SK-N-SH treated with all-trans-retinoic acid at 6 μM for 48 hours (cell line): ENCODE data around the gene ALOX12B.

Experiments
- ATAC-seq: fragments of 200-7000 bp; cut with Tn5 transposase; 3 replicates; pipeline ENCODE4 v1.9.1; 2020; ENCODE audit warnings: mild to moderate bottlenecking, moderate library complexity
- ARNTL ChIP-seq: fragments of 450-650 bp; formaldehyde crosslinking; IDR thresholded peaks from 2 replicates; pipeline ENCODE4 v1.5.0; 2020; ENCODE audit warnings: low read depth, mild to moderate bottlenecking, moderate library complexity, borderline replicate concordance
- BACH2 ChIP-seq: fragments of 250-450 bp; sonication (Bioruptor Pico); IDR thresholded peaks from 2 replicates; pipeline ENCODE4 v1.9.0; 2021; ENCODE audit warnings: mild to moderate bottlenecking, borderline replicate concordance
- CSDC2 ChIP-seq: fragments of 250-450 bp; sonication (Bioruptor Pico); IDR thresholded peaks from 2 replicates; pipeline ENCODE4 v1.5.0; 2020; ENCODE audit warnings: mild to moderate bottlenecking, moderate library complexity
- CSRNP3 ChIP-seq: fragments of 250-450 bp; sonication (Bioruptor Pico); IDR thresholded peaks from 2 replicates; pipeline ENCODE4 v1.5.1; 2021; ENCODE audit warnings: mild to moderate bottlenecking, moderate library complexity
- GLIS3 ChIP-seq: fragments of 250-450 bp; sonication (Bioruptor Pico); IDR thresholded peaks from 2 replicates; pipeline ENCODE4 v1.5.0; 2020; ENCODE audit warnings: mild to moderate bottlenecking, moderate library complexity
- ISL1 ChIP-seq: fragments of 250-450 bp; sonication (Bioruptor Pico); IDR thresholded peaks from 2 replicates; pipeline ENCODE4 v2.1.2; 2022; ENCODE audit warnings: mild to moderate bottlenecking, moderate library complexity
- OSR1 ChIP-seq: fragments of 250-450 bp; sonication (Bioruptor Pico); IDR thresholded peaks from 2 replicates; pipeline ENCODE4 v1.8.0; 2022; ENCODE audit warnings: moderate library complexity, mild to moderate bottlenecking, inconsistent platforms
- PPARA ChIP-seq: fragments of 250-450 bp; sonication (Bioruptor Pico); IDR thresholded peaks from 2 replicates; pipeline ENCODE4 v1.5.0; 2020; ENCODE audit warnings: mild to moderate bottlenecking, borderline replicate concordance
- RARB ChIP-seq: fragments of 250-450 bp; sonication (Bioruptor Pico); IDR thresholded peaks from 2 replicates; pipeline ENCODE4 v1.8.0; 2021; ENCODE audit warnings: mild to moderate bottlenecking, moderate library complexity
- SNAI2 ChIP-seq: fragments of 250-450 bp; sonication (Bioruptor Pico); IDR thresholded peaks from 2 replicates; pipeline ENCODE4 v1.5.0; 2020; ENCODE audit warnings: mild to moderate bottlenecking, moderate library complexity
- TCF4 ChIP-seq: fragments of 250-450 bp; sonication (Bioruptor Pico); IDR thresholded peaks from 2 replicates; pipeline ENCODE4 v1.8.0; 2021; ENCODE audit warnings: mild to moderate bottlenecking, moderate library complexity, borderline replicate concordance
- TOX ChIP-seq: fragments of 250-450 bp; sonication (Bioruptor Pico); IDR thresholded peaks from 2 replicates; pipeline ENCODE4 v1.8.0; 2021; ENCODE audit warnings: mild to moderate bottlenecking, moderate library complexity, borderline replicate concordance
- TSHZ2 ChIP-seq: fragments of 250-450 bp; sonication (Bioruptor Pico); IDR thresholded peaks from 2 replicates; pipeline ENCODE4 v1.5.0; 2020; ENCODE audit warnings: mild to moderate bottlenecking, moderate library complexity
- ZC3H10 ChIP-seq: fragments of 250-450 bp; sonication (Bioruptor Pico); IDR thresholded peaks from 2 replicates; pipeline ENCODE4 v1.5.1; 2021; ENCODE audit warnings: mild to moderate bottlenecking, moderate library complexity
- ZFP30 ChIP-seq: fragments of 450-650 bp; formaldehyde crosslinking; IDR thresholded peaks from 2 replicates; pipeline ENCODE4 v1.5.0; 2022; ENCODE audit warnings: mild to moderate bottlenecking, moderate library complexity
- ZNF565 ChIP-seq: fragments of 450-650 bp; formaldehyde crosslinking; conservative IDR thresholded peaks from 2 replicates; pipeline ENCODE4 v1.5.0; 2020; ENCODE audit warnings: low read depth, mild to moderate bottlenecking, moderate library complexity
- ZNF70 ChIP-seq: fragments of 450-650 bp; formaldehyde crosslinking; IDR thresholded peaks from 2 replicates; pipeline ENCODE4 v1.5.0; 2020; ENCODE audit warnings: mild to moderate bottlenecking, moderate library complexity
- TF ChIP-seq, protein P1 (sequence below): fragments of 250-450 bp; sonication (Bioruptor Pico); IDR thresholded peaks from 2 replicates; pipeline ENCODE4 v1.8.0; 2021; ENCODE audit warnings: low read depth, mild to moderate bottlenecking, moderate library complexity, borderline replicate concordance

ALOX12B gene

DNA sequence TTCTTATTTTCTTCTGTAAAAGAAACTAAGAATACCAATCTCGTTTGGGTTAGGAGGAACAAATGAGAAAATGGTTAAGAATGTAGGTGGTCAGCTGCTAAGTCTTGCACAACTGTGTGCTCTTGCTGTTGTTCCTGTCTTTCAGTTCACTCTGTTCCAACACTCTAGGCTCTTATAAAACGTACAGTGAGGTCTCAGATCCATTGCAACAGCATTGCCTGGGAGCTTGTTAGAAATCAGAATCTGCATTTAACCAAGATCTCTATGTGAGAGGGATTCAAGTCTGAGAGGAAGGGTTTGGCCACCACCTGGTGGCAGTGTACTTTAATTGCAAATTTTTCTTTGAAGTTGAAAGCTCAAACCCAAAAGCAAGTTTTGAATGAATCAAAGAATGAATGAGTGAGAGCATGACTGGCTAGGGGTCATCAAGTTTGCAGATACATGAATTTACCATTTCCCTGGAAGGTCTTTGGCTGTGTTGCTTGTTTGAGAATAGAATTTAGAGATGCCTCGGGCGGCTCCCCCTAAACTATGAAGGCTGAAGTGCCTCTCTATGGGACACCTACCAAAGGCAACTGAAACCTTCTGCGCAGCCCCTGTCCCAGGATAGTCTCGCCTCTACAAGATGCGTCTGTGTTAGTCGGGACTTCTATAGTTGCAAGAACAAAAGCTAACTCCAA lies 46.1 kb downstream of the ALOX12B start:
- TF ChIP-seq ARNTL (CRISPR knock-in tag) (no peak), ZNF565 (CRISPR knock-in tag) (no peak), PPARA (CRISPR knock-in tag) (no peak), ISL1 (CRISPR knock-in tag) (no peak), GLIS3 (CRISPR knock-in tag) (no peak), ZNF70 (no peak), OSR1 (CRISPR knock-in tag) (no peak), RARB (no peak), SNAI2 (CRISPR knock-in tag) (no peak), CSDC2 (CRISPR knock-in tag) (no peak), TSHZ2 (CRISPR knock-in tag) (no peak), TOX (CRISPR knock-in tag) (no peak), ZFP30 (CRISPR knock-in tag) (no peak), CSRNP3 (CRISPR knock-in tag) (no peak), BACH2 (CRISPR knock-in tag) (no peak)
- TF ChIP-seq, protein P1, sequence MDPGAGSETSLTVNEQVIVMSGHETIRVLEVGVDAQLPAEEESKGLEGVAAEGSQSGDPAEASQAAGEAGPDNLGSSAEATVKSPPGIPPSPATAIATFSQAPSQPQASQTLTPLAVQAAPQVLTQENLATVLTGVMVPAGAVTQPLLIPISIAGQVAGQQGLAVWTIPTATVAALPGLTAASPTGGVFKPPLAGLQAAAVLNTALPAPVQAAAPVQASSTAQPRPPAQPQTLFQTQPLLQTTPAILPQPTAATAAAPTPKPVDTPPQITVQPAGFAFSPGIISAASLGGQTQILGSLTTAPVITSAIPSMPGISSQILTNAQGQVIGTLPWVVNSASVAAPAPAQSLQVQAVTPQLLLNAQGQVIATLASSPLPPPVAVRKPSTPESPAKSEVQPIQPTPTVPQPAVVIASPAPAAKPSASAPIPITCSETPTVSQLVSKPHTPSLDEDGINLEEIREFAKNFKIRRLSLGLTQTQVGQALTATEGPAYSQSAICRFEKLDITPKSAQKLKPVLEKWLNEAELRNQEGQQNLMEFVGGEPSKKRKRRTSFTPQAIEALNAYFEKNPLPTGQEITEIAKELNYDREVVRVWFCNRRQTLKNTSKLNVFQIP (CRISPR knock-in tag): no peak
- peak; percentile 77 for ATAC-seq

DNA sequence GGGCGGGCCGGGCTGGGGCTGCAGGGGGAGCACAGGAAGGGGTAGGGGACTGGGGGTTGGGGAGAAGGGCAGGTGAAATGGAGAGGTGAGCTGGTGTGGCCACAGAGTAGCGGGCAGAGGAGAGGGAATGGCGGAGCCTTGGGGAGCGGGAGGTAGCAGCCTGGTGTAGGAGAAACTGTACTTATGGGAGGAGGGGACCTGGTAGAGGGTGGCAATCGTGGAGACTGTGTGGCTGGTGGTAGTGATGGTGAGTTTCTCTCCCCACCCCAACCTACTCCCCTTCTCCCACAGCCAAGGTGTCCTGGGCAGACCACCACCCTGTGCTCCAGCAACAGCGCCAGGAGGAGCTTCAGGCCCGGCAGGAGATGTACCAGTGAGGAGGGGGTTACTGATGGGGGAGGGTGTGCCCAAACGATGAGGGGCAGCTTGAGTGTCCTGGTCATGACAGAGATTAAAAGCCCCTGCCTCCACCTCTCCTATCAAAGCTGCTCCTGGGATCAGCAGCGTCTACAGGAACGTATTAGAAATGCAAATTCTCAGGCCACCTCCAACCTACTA lies 47.8 kb downstream of the ALOX12B start:
- TF ChIP-seq ZNF70: no peak
- TF ChIP-seq ZNF565 (CRISPR knock-in tag): no peak
- TF ChIP-seq TSHZ2 (CRISPR knock-in tag): no peak
- TF ChIP-seq PPARA (CRISPR knock-in tag): no peak
- TF ChIP-seq CSDC2 (CRISPR knock-in tag): no peak
- no peak for TF ChIP-seq TCF4
- no peak for TF ChIP-seq ZC3H10 (CRISPR knock-in tag)
- no peak for ATAC-seq

DNA sequence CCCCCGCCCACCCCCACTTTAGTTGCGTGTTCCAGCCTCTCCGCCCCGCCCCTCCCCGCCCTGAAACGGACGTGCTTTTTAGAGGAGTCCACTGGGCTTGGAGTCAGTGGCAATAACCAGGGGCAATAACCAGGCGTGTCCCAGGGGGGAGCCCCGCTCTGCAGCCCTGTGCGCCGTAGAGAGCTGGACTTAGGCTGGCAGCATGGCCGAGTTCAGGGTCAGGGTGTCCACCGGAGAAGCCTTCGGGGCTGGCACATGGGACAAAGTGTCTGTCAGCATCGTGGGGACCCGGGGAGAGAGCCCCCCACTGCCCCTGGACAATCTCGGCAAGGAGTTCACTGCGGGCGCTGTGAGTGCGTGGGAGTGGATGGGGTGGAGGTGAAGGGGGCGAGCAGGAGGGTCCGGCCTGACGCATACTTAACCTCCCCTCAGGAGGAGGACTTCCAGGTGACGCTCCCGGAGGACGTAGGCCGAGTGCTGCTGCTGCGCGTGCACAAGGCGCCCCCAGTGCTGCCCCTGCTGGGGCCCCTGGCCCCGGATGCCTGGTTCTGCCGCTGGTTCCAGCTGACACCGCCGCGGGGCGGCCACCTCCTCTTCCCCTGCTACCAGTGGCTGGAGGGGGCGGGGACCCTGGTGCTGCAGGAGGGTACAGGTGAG lies 48.4 kb downstream of the ALOX12B start, which contains the start of gene ALOX15B:
TSS of gene ALOX15B (plus strand) at position 106 of the 657 bp plus-strand sequence. CDS start at position 203, 97 bp downstream.
- no peak for ATAC-seq
- no peak for TF ChIP-seq ZNF70
- TF ChIP-seq, protein P1 (CRISPR knock-in tag): no peak
- no peak for TF ChIP-seq PPARA (CRISPR knock-in tag)
- TF ChIP-seq TOX (CRISPR knock-in tag): no peak
- no peak for TF ChIP-seq ZFP30 (CRISPR knock-in tag)
- no peak for TF ChIP-seq OSR1 (CRISPR knock-in tag)
- no peak for TF ChIP-seq CSRNP3 (CRISPR knock-in tag)
- no peak for TF ChIP-seq TCF4
